Loucy (cell line): ENCODE data around the gene CCR1.

Experiments used
- H2AFZ ChIP-seq: fragments of 200-600 bp; sonication (generic); 2 replicates; pipeline ENCODE4 v1.6.0; 2016; ENCODE audit warnings: antibody characterized with exemption, mild to moderate bottlenecking, low read length, moderate library complexity
- H3F3A ChIP-seq: fragments of 200-600 bp; 2 replicates; pipeline ENCODE4 v1.6.0; 2016; ENCODE audit warnings: antibody characterized with exemption, low read depth, mild to moderate bottlenecking
- H3K27me3 ChIP-seq: fragments of 200-600 bp; sonication (generic); 2 replicates; pipeline ENCODE4 v1.6.1; 2014; ENCODE audit warnings: low read length, mild to moderate bottlenecking; ENCODE audit not compliant: insufficient read depth, poor library complexity, severe bottlenecking
- H3K36me3 ChIP-seq: fragments of 200-600 bp; sonication (generic); 2 replicates; pipeline ENCODE4 v1.6.1; 2016; ENCODE audit warnings: low read length; ENCODE audit not compliant: insufficient read depth
- H3K4me1 ChIP-seq: fragments of 200-600 bp; sonication (generic); 2 replicates; pipeline ENCODE4 v1.5.1; 2014; ENCODE audit warnings: low read length, mild to moderate bottlenecking; ENCODE audit not compliant: insufficient read depth, poor library complexity, severe bottlenecking
- H3K4me2 ChIP-seq: fragments of 200-600 bp; sonication (generic); 2 replicates; pipeline ENCODE4 v1.6.0; 2014; ENCODE audit warnings: antibody characterized with exemption, low read length, low read depth, mild to moderate bottlenecking; ENCODE audit not compliant: poor library complexity, severe bottlenecking
- H3K4me3 ChIP-seq: fragments of 200-600 bp; sonication (generic); 2 replicates; pipeline ENCODE4 v1.5.1; 2014; ENCODE audit warnings: low read length, mild to moderate bottlenecking, mixed read lengths; ENCODE audit not compliant: poor library complexity, severe bottlenecking
- H3K79me2 ChIP-seq: fragments of 200-600 bp; sonication (generic); 2 replicates; pipeline ENCODE4 v1.6.1; 2014; ENCODE audit warnings: low read length; ENCODE audit not compliant: insufficient read depth
- H3K9ac ChIP-seq: fragments of 200-600 bp; sonication (generic); 2 replicates; pipeline ENCODE4 v1.6.0; 2014; ENCODE audit warnings: mild to moderate bottlenecking, low read depth, low read length, moderate library complexity; ENCODE audit not compliant: poor library complexity, severe bottlenecking
- H3K9me2 ChIP-seq: fragments of 200-600 bp; sonication (generic); replicated peaks from 2 replicates; pipeline ENCODE4 v1.6.1; 2016; ENCODE audit warnings: low read depth, low read length, mixed read lengths
- H3K9me3 ChIP-seq: fragments of 200-600 bp; sonication (generic); 2 replicates; pipeline ENCODE4 v1.6.1; 2014; ENCODE audit warnings: mild to moderate bottlenecking, antibody characterized with exemption, low read length, low read depth; ENCODE audit not compliant: insufficient read depth
- H4K20me1 ChIP-seq: fragments of 200-600 bp; sonication (generic); 2 replicates; pipeline ENCODE4 v1.6.0; 2014; ENCODE audit warnings: antibody characterized with exemption, low read length, mild to moderate bottlenecking; ENCODE audit not compliant: insufficient read depth, poor library complexity, severe bottlenecking
- EZH2phosphoT487 ChIP-seq: fragments of 200-600 bp; IDR thresholded peaks from 2 replicates; pipeline ENCODE4 v1.6.1; 2018; ENCODE audit warnings: antibody characterized with exemption, mild to moderate bottlenecking, moderate library complexity, borderline replicate concordance
- TF ChIP-seq, protein P1 (sequence below): fragments of 200-600 bp; sonication (generic); conservative IDR thresholded peaks from 2 replicates; pipeline ENCODE4 v1.5.1; 2014; ENCODE audit warnings: mild to moderate bottlenecking, antibody characterized with exemption, low read length

Gene CCR1

DNA sequence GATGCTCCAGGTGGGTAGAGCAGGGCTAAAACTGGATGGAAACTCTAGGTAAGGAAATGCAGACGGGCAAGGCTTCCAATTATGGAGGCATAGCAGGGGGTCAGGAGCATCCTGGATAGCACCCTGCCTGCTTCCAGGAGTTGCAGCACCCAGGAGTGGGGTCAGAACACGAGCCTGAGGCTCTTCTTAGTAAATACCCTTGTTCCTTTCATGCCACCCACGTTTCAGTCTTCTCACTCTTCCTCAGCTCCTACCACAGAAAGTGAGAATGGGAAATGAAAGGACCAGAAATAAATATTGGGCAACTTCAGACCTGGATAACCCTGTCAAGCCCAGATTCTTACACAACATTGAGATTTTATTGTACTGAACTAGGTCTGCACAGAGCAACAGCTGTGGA, 16.4 kb downstream of the CCR1 start:
- Histone ChIP-seq H3K4me2 (no peak overlapping the region), H3K36me3 (no peaks in the 10 kb centered on the region), H3F3A (peaks cover 5% of the 10 kb centered on the region; the same call in 1 of the 2 replicates), H3K27me3 (peaks cover 13% of the 10 kb centered on the region), H3K4me1 (peaks cover 10% of the 10 kb centered on the region), H3K9ac (no peak overlapping the region), H3K79me2 (no peaks in the 10 kb centered on the region), H4K20me1 (no peaks in the 10 kb centered on the region), H2AFZ (no peak overlapping the region), H3K9me2 (no peaks in the 10 kb centered on the region), H3K4me3 (no peak overlapping the region), H3K9me3 (peaks cover 11% of the 10 kb centered on the region; the same call in 1 of the 2 replicates)
- no peak for TF ChIP-seq EZH2phosphoT487
- TF ChIP-seq, protein P1, sequence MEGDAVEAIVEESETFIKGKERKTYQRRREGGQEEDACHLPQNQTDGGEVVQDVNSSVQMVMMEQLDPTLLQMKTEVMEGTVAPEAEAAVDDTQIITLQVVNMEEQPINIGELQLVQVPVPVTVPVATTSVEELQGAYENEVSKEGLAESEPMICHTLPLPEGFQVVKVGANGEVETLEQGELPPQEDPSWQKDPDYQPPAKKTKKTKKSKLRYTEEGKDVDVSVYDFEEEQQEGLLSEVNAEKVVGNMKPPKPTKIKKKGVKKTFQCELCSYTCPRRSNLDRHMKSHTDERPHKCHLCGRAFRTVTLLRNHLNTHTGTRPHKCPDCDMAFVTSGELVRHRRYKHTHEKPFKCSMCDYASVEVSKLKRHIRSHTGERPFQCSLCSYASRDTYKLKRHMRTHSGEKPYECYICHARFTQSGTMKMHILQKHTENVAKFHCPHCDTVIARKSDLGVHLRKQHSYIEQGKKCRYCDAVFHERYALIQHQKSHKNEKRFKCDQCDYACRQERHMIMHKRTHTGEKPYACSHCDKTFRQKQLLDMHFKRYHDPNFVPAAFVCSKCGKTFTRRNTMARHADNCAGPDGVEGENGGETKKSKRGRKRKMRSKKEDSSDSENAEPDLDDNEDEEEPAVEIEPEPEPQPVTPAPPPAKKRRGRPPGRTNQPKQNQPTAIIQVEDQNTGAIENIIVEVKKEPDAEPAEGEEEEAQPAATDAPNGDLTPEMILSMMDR, result no peak

DNA sequence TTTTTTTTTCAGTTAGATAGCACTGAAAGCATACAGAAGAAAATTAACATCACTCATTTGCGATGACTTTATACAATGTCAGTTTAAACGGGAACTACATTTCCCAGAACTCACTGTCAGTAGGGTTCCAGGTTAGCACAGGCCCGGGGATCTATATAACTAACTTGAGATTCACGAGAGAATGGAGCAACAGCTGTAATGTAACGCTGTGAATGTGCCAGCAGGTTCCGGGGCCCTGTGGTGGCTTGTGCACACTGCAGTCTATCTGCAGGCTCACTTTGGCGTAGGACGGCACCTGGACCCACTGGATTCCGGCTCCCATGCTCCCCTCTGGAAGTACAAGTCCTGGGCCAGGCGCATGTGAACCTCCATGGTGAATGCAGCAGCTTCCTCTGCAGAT, 19.4 kb downstream of the CCR1 start:
- no peak overlapping the region for H3K4me3 ChIP-seq

DNA sequence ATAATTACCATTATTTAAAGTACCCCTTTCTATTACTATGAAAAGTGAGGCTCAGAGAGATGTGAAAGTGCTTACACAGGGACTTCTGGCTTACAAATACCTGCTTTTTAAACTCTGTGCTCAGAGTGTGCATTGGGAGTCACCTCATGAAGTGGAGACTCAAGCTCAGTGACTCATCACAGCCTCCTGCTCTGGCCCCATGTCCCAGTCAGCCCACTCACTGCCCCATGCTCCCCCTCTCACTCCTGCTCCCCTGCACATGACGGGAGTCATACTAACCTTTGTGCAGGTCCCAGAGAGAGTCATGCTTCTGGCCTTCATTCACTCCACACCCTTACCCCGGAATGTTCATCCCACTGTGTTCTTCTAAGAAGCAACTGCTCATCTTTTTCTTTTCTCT, 20.2 kb downstream of the CCR1 start:
- Histone ChIP-seq H3K4me2 (no peak overlapping the region), H3K9me3 (no peaks in the 10 kb centered on the region), H4K20me1 (no peaks in the 10 kb centered on the region), H3K27me3 (peaks cover under 1% of the 10 kb centered on the region), H3K9ac (no peak overlapping the region), H3K36me3 (no peaks in the 10 kb centered on the region), H3F3A (peaks cover 5% of the 10 kb centered on the region; the same call in 1 of the 2 replicates), H3K4me1 (peaks cover 22% of the 10 kb centered on the region), H2AFZ (no peak overlapping the region), H3K4me3 (no peak overlapping the region), H3K9me2 (no peaks in the 10 kb centered on the region), H3K79me2 (no peaks in the 10 kb centered on the region)
- TF ChIP-seq, protein P1, result no peak
- no peak for TF ChIP-seq EZH2phosphoT487

More for the DNA sequence above, 19.4 kb downstream of the CCR1 start:
- H3K36me3 ChIP-seq, result no peaks in the 10 kb centered on the region
- no peak overlapping the region for H3K4me2 ChIP-seq
- H3F3A ChIP-seq, result peaks cover 5% of the 10 kb centered on the region; the same call in 1 of the 2 replicates
- TF ChIP-seq, protein P1, result no peak
- no peak for TF ChIP-seq EZH2phosphoT487
- H3K9ac ChIP-seq, result no peak overlapping the region
- H3K27me3 ChIP-seq, result peaks cover 9% of the 10 kb centered on the region
- no peaks in the 10 kb centered on the region for H3K9me3 ChIP-seq
- H3K4me1 ChIP-seq, result peaks cover 16% of the 10 kb centered on the region
- no peak overlapping the region for H2AFZ ChIP-seq
- H3K9me2 ChIP-seq, result no peaks in the 10 kb centered on the region
- no peaks in the 10 kb centered on the region for H4K20me1 ChIP-seq
- no peaks in the 10 kb centered on the region for H3K79me2 ChIP-seq
